CD4-positive, alpha-beta T cell treated with Interleukin-2 at 100 ng/mL for 4 hours (primary cell): ENCODE results near the gene FOXL1.

Source experiments
- DNase-seq: peaks from one replicate; pipeline ENCODE4 v3.0.0-alpha.2; 2020; ENCODE audit warnings: low spot score

The FOXL1 gene

DNA sequence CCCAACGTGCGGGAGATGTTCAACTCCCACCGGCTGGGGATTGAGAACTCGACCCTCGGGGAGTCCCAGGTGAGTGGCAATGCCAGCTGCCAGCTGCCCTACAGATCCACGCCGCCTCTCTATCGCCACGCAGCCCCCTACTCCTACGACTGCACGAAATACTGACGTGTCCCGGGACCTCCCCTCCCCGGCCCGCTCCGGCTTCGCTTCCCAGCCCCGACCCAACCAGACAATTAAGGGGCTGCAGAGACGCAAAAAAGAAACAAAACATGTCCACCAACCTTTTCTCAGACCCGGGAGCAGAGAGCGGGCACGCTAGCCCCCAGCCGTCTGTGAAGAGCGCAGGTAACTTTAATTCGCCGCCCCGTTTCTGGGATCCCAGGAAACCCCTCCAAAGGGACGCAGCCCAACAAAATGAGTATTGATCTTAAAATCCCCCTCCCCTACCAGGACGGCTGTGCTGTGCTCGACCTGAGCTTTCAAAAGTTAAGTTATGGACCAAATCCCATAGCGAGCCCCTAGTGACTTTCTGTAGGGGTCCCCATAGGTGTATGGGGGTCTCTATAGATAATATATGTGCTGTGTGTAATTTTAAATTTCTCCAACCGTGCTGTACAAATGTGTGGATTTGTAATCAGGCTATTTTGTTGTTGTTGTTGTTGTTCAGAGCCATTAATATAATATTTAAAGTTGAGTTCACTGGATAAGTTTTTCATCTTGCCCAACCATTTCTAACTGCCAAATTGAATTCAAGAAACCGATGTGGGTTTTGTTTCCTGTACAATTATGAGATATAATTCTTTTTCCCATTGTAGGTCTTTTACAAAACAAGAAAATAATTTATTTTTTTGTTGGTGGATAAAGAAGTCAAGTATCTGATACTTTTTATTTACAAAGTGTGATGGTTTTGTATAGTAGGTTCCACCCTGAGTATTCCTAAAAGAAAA lies 9.4 kb upstream of the FOXL1 start:
- no peak for DNase-seq

GRCh38 chr16:86569701-86570447 lies 8.5 kb upstream of the FOXL1 start:
- no peak for DNase-seq

DNA sequence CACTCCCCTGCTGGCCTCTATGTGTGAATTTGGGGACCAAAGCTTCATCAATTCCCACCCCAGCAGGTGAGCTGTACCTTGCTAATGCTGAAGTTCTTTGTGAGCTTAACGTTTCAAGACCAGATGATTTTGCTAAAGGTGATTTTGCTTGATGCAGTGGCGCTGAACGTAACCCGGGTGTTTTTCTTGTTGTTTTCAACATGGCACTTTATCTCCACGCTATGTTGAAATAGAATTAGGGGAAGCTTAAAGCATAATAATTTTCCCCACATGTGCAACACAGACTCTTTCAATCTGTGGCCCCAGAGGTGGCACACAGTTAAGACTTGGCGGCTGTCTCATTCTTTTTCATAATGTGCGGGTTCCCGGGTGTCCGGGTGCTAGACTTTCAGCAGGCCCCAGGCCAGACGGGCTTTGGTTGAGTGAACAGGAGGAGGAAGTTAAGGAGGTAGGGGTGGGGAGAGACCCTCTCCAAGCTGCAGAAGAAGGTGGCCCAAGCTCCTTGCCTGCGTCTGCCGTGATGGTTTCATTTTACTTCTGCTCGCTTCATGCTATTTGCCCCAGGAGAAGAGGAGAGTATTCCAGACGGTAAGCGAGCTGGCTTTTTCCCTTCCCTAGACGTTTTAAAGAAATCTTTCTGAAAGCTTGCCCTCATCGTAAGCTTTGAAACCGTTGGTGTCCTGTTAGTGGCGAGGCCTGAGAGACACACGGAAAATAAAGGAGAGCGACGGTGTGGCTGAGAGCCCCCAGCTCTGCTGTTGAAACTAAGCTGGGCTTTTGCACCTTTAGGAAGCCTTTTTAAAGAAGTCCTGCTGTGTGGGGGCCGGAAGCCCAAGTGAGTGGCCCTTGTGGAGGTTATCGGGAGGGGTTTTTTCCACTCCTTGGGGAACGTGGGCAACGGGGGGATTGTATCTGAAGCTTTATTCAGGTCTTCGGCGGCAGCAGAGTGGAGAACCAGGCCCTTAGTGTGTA lies 7.5 kb upstream of the FOXL1 start:
- DNase-seq = no peak

GRCh38 chr16:86571530-86571915 lies 6.8 kb upstream of the FOXL1 start:
- no peak for DNase-seq

GRCh38 chr16:86572041-86572521 lies 6.3 kb upstream of the FOXL1 start:
- DNase-seq = no peak

- DNase-seq = no peak
Measured at GRCh38 chr16:86572606-86573005, 5.7 kb upstream of the FOXL1 start.

- DNase-seq = no peak
Measured at GRCh38 chr16:86573215-86573614, 5.1 kb upstream of the FOXL1 start.

- DNase-seq = no peak
Measured at GRCh38 chr16:86573646-86574508, 4.5 kb upstream of the FOXL1 start.

DNA sequence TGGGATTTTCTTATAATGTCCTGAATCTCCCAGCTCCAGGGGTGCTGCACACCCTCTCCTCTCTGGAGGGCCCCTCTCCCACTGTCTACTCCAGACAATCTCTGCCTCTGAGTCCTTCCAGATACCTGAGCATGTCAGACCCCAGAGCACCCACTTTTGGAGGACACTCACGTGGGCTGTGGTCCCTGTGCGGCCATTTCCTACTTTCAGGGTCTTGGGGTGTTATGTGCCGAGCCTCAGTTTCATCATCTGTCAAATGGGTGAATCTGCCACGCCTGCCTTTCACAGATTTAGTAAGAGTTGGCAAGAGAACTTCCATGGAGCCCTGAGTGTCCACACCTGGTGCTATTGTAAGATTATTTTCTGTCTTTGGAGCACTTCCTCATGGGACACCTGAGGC lies 3.7 kb upstream of the FOXL1 start:
- no peak for DNase-seq

DNA sequence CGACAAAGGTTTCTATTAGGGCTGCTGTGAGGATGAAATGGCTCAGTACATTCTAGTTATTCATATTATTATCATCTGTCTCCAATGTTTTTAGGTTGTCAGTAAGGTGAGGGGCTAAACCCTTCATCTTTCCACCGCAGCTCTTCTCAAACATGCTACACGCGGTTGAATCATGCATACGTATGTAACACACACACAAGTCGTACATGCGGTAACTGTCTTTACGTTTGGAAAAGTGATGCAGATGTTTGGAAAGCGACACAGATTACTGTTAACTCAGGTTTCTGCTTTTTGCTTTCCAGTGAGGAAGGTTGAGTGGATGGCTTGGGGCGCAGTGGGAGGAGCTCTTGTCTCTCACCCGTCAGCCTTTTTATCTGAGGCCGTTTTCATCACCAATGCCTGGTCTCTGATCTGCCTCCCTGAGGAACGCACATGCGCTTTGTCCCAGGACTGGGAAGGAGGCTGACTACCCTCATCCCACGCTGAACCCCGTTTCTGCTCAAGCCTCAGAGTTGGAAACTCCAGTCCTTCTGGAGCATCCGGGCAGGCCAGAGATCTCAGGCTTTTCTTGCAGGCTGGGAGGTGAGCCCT lies 3.2 kb upstream of the FOXL1 start:
- no peak for DNase-seq

- DNase-seq = peak; percentile 17
Measured at GRCh38 chr16:86575754-86576557, 2.4 kb upstream of the FOXL1 start.

DNA sequence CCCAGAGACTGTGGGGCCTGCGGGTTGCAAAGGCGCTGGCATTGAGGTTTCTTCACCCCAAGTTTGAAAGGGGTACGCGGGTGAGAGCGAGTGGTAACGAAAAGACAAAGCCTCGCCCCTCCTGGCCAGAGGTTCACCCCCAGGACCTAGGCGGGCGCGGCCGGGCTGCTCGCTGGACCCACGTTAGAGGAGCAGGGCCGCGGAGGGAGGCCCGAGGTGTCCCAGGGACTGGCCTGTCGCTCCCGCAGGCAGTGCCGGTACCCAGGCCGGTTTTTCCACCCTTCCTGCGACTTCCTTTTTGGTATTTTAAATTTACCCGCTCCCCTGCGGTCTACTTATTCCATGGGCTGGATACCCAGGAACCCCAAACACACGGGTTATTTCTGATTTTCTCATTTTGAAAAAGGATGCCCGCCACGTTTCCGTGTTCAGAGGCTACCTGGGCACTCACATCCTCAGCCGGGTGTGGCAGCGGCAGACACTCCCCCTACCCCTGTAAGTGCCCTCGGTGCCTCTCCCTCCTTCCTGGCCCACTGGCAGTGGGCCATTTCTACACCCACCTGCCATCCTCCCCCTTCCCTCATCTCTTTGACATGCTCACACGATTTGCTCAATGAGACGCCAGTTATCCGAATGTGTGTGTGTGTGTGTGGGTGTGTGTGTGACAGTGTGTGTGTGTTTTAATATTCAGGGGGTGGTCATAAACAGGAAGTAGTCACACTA lies 1.6 kb upstream of the FOXL1 start:
- DNase-seq = no peak

DNA sequence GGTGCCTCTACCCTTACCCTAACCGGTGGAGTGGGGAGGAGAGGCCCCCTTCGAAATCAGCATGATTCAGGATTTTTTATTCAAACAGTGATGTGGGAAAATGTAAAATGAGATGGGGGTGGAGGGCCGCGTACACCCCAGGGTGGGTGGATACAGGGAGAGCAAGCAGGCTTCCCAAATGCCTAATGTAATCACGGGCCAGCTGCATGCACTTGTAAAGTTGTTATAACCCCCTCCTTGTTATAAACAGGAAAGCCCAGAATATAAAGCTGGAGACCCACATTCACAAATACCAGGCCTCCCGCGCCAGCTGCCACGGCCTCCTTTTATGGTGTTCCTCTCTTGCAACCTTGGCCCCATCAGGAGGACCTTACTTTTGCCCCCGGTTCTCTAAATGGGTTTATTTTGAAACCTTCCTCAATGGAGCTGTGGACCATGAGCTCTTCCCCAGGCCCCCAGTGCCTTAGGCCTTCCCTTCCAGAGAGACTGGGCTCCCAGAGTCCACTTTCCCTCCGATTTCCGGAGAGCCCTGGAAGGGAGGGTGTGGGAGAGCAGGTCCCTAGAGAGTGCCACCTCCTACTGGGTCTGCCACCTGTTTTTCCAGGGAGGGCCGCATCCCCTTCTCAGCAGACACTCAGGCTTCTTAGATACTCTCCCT lies 906 bp upstream of the FOXL1 start:
- no peak for DNase-seq

- DNase-seq = no peak
Measured at GRCh38 chr16:86578611-86579267, 390 bp downstream of the FOXL1 start.

GRCh38 chr16:86579268-86580062 lies 1.1 kb downstream of the FOXL1 start:
- no peak for DNase-seq

GRCh38 chr16:86580063-86580790 lies 1.9 kb downstream of the FOXL1 start:
- DNase-seq = no peak
